ENCODE measurements around the gene FBXO9.
A peak's percentile ranks its signal among the peaks of the same experiment; 100 is the strongest.
"Not testable (repeated sequence)": the region's sequence is repeated elsewhere in the genome, so short reads cannot be mapped to it uniquely, and the experiment has no call there.

The FBXO9 gene

GRCh38 chr6:53059648-53060589 lies 5.3 kb upstream of the FBXO9 start:
- H3K9me3 Mint-ChIP-seq (ENCODE audit: low read depth), result no peaks in the 10 kb centered on the region
- no peaks in the 10 kb centered on the region for H3K36me3 Mint-ChIP-seq
- H3K27me3 Mint-ChIP-seq, result no peaks in the 10 kb centered on the region
- H3K4me1 Mint-ChIP-seq (ENCODE audit: low read depth), result peaks cover 69% of the 10 kb centered on the region
- H3K4me3 Mint-ChIP-seq, result peak overlapping the region; percentile 93
- peak overlapping the region; percentile 89 for H3K27ac Mint-ChIP-seq

- Mint-ChIP-seq H3K9me3 (ENCODE audit: low read depth) (no peaks in the 10 kb centered on the region), H3K4me1 (ENCODE audit: low read depth) (peaks cover 69% of the 10 kb centered on the region), H3K4me3 (peak overlapping the region; percentile 93), H3K36me3 (no peaks in the 10 kb centered on the region), H3K27ac (peak overlapping the region; percentile 83), H3K27me3 (no peaks in the 10 kb centered on the region)
Observed at GRCh38 chr6:53062169-53062539, 3.0 kb upstream of the FBXO9 start.

- H3K4me3 Mint-ChIP-seq, result peak overlapping the region; percentile 99
Observed at GRCh38 chr6:53064255-53064654, 949 bp upstream of the FBXO9 start.

GRCh38 chr6:53064726-53065265 lies 408 bp upstream of the FBXO9 start:
- peak overlapping the region; percentile 98 for H3K27ac Mint-ChIP-seq
- no peaks in the 10 kb centered on the region for H3K9me3 Mint-ChIP-seq (ENCODE audit: low read depth)
- no peaks in the 10 kb centered on the region for H3K27me3 Mint-ChIP-seq
- peaks cover 59% of the 10 kb centered on the region for H3K4me1 Mint-ChIP-seq (ENCODE audit: low read depth)
- H3K4me3 Mint-ChIP-seq, result peak overlapping the region; percentile 99
- no peaks in the 10 kb centered on the region for H3K36me3 Mint-ChIP-seq

More at GRCh38 chr6:53064255-53064654, 949 bp upstream of the FBXO9 start:
- H3K9me3 Mint-ChIP-seq (ENCODE audit: low read depth); H3K36me3 Mint-ChIP-seq; H3K27me3 Mint-ChIP-seq: not testable (repeated sequence)
- Mint-ChIP-seq H3K4me1 (ENCODE audit: low read depth) (peaks cover 62% of the 10 kb centered on the region), H3K27ac (peak overlapping the region; percentile 98)

- Mint-ChIP-seq H3K36me3 (no peaks in the 10 kb centered on the region), H3K4me1 (ENCODE audit: low read depth) (peaks cover 53% of the 10 kb centered on the region), H3K4me3 (peak overlapping the region; percentile 99), H3K9me3 (ENCODE audit: low read depth) (no peaks in the 10 kb centered on the region), H3K27me3 (no peaks in the 10 kb centered on the region), H3K27ac (peak overlapping the region; percentile 76)
Observed at GRCh38 chr6:53066077-53066417, 843 bp downstream of the FBXO9 start.

- Mint-ChIP-seq H3K4me3 (peak overlapping the region; percentile 99), H3K27ac (peak overlapping the region; percentile 13), H3K9me3 (ENCODE audit: low read depth) (no peaks in the 10 kb centered on the region), H3K4me1 (ENCODE audit: low read depth) (peaks cover 52% of the 10 kb centered on the region), H3K27me3 (no peaks in the 10 kb centered on the region), H3K36me3 (no peaks in the 10 kb centered on the region)
Observed at GRCh38 chr6:53066874-53067706, 1.9 kb downstream of the FBXO9 start.

GRCh38 chr6:53067849-53068361 lies 2.7 kb downstream of the FBXO9 start:
- Mint-ChIP-seq H3K4me3 (no peak overlapping the region), H3K9me3 (ENCODE audit: low read depth) (no peaks in the 10 kb centered on the region), H3K27ac (peak overlapping the region; percentile 1), H3K4me1 (ENCODE audit: low read depth) (peaks cover 44% of the 10 kb centered on the region), H3K27me3 (no peaks in the 10 kb centered on the region), H3K36me3 (no peaks in the 10 kb centered on the region)

- peaks cover 4% of the 10 kb centered on the region for H3K36me3 Mint-ChIP-seq
- H3K4me1 Mint-ChIP-seq (ENCODE audit: low read depth), result peaks cover 40% of the 10 kb centered on the region
- H3K27me3 Mint-ChIP-seq, result no peaks in the 10 kb centered on the region
- no peaks in the 10 kb centered on the region for H3K9me3 Mint-ChIP-seq (ENCODE audit: low read depth)
- no peak overlapping the region for H3K27ac Mint-ChIP-seq
- no peak overlapping the region for H3K4me3 Mint-ChIP-seq
Observed at GRCh38 chr6:53069427-53069826, 4.2 kb downstream of the FBXO9 start.

GRCh38 chr6:53070806-53071205 lies 5.6 kb downstream of the FBXO9 start:
- no peak overlapping the region for H3K4me3 Mint-ChIP-seq
- H3K4me1 Mint-ChIP-seq (ENCODE audit: low read depth), result peaks cover 37% of the 10 kb centered on the region
- H3K27me3 Mint-ChIP-seq, result no peaks in the 10 kb centered on the region
- H3K9me3 Mint-ChIP-seq (ENCODE audit: low read depth), result no peaks in the 10 kb centered on the region
- peak overlapping the region; percentile 5 for H3K27ac Mint-ChIP-seq
- H3K36me3 Mint-ChIP-seq, result peaks cover 4% of the 10 kb centered on the region

- peaks cover 12% of the 10 kb centered on the region for H3K4me1 Mint-ChIP-seq (ENCODE audit: low read depth)
Observed at GRCh38 chr6:53074347-53074746, 9.1 kb downstream of the FBXO9 start.

GRCh38 chr6:53080813-53081212 lies 15.6 kb downstream of the FBXO9 start:
- no peak overlapping the region for H3K4me3 Mint-ChIP-seq
- no peaks in the 10 kb centered on the region for H3K27me3 Mint-ChIP-seq
- no peaks in the 10 kb centered on the region for H3K9me3 Mint-ChIP-seq (ENCODE audit: low read depth)
- H3K27ac Mint-ChIP-seq, result peak overlapping the region; percentile 3
- peaks cover 5% of the 10 kb centered on the region for H3K36me3 Mint-ChIP-seq
- no peaks in the 10 kb centered on the region for H3K4me1 Mint-ChIP-seq (ENCODE audit: low read depth)

More at GRCh38 chr6:53074347-53074746, 9.1 kb downstream of the FBXO9 start:
- H3K27me3 Mint-ChIP-seq, result no peaks in the 10 kb centered on the region
- no peaks in the 10 kb centered on the region for H3K9me3 Mint-ChIP-seq (ENCODE audit: low read depth)
- peak overlapping the region; percentile 51 for H3K27ac Mint-ChIP-seq
- no peak overlapping the region for H3K4me3 Mint-ChIP-seq
- peaks cover 4% of the 10 kb centered on the region for H3K36me3 Mint-ChIP-seq

- Mint-ChIP-seq H3K27ac (no peak overlapping the region), H3K36me3 (peaks cover 3% of the 10 kb centered on the region), H3K4me3 (no peak overlapping the region), H3K27me3 (no peaks in the 10 kb centered on the region), H3K9me3 (ENCODE audit: low read depth) (no peaks in the 10 kb centered on the region), H3K4me1 (ENCODE audit: low read depth) (no peaks in the 10 kb centered on the region)
Observed at GRCh38 chr6:53086302-53086701, 21.1 kb downstream of the FBXO9 start.

GRCh38 chr6:53089948-53090347 lies 24.7 kb downstream of the FBXO9 start:
- H3K4me1 Mint-ChIP-seq (ENCODE audit: low read depth), result no peaks in the 10 kb centered on the region
- H3K36me3 Mint-ChIP-seq, result peaks cover 3% of the 10 kb centered on the region
- H3K4me3 Mint-ChIP-seq, result no peak overlapping the region
- H3K27ac Mint-ChIP-seq, result no peak overlapping the region
- no peaks in the 10 kb centered on the region for H3K27me3 Mint-ChIP-seq
- H3K9me3 Mint-ChIP-seq (ENCODE audit: low read depth), result no peaks in the 10 kb centered on the region

GRCh38 chr6:53090576-53090975 lies 25.4 kb downstream of the FBXO9 start:
- Mint-ChIP-seq H3K27me3 (no peaks in the 10 kb centered on the region), H3K4me1 (ENCODE audit: low read depth) (no peaks in the 10 kb centered on the region), H3K27ac (no peak overlapping the region), H3K4me3 (no peak overlapping the region), H3K9me3 (ENCODE audit: low read depth) (no peaks in the 10 kb centered on the region), H3K36me3 (peaks cover 8% of the 10 kb centered on the region)

- H3K36me3 Mint-ChIP-seq, result peaks cover 8% of the 10 kb centered on the region
- no peak overlapping the region for H3K4me3 Mint-ChIP-seq
- no peaks in the 10 kb centered on the region for H3K27me3 Mint-ChIP-seq
- H3K27ac Mint-ChIP-seq, result no peak overlapping the region
- H3K9me3 Mint-ChIP-seq (ENCODE audit: low read depth), result no peaks in the 10 kb centered on the region
- no peaks in the 10 kb centered on the region for H3K4me1 Mint-ChIP-seq (ENCODE audit: low read depth)
Observed at GRCh38 chr6:53095270-53095669, 30.1 kb downstream of the FBXO9 start.
